Measurements from ENCODE around the gene CBX4. TPM values are rescaled to one million over a fixed set of nuclear protein-coding genes. Genes with fewer than 3 reads are reported as not detected.

Gene CBX4
- polyA plus RNA-seq, 1 of the 3 experiments (the other 2 are of a cell fraction): 21.9 TPM

- Histone ChIP-seq H3K9me2 (no peaks in the 10 kb centered on the region), H4K20me1 (ENCODE audit: insufficient read depth) (no peaks in the 10 kb centered on the region), H3K4me3 (ENCODE audit: low read depth in 2 of 2, low read length in 1 of 2) (no peak overlapping the region), H3K9ac (no peak overlapping the region), H2AFZ (ENCODE audit: low read depth) (no peak overlapping the region), H3K36me3 (replicated peaks in 1 of 2; ENCODE audit: control insufficient read depth in 1 of 2, insufficient read depth in 2 of 2, low read length in 1 of 2) (no peaks in the 10 kb centered on the region), H3K79me2 (ENCODE audit: insufficient read depth) (no peaks in the 10 kb centered on the region), H3K27me3 (ENCODE audit: insufficient read depth) (peaks cover 12% of the 10 kb centered on the region; the same call in 1 of the 2 replicates), H3K27ac (ENCODE audit: low read depth in 2 of 2, low read length in 1 of 2) (no peak overlapping the region), H3K4me2 (no peak overlapping the region), H3F3A (replicated peaks; ENCODE audit: insufficient read depth) (peaks cover 9% of the 10 kb centered on the region), H3K4me1 (ENCODE audit: control insufficient read depth in 1 of 2, insufficient read depth in 2 of 2, low read depth in 1 of 2, low read length in 1 of 2) (no peaks in the 10 kb centered on the region), H3K9me3 (no peaks in the 10 kb centered on the region)
- CTCF ChIA-PET: interaction anchor here (0.8 kb wide), 1 partner anchor 14 kb away, joined by 3 read pairs; no protein-coding TSS in a partner anchor
- peak; percentile 19 for DNase-seq
- no peak for TF ChIP-seq EZH2phosphoT487 (IDR thresholded peaks at IDR 0.05; ENCODE audit: borderline replicate concordance, low read depth)
- no peak for TF ChIP-seq FOXM1 (IDR thresholded peaks at IDR 0.05; ENCODE audit: low read depth)
- no peak for TF ChIP-seq FOXJ3 (CRISPR knock-in tag; IDR thresholded peaks at IDR 0.05)
- TF ChIP-seq JUND (IDR thresholded peaks at IDR 0.05): no peak
- TF ChIP-seq SIN3A (IDR thresholded peaks at IDR 0.05; ENCODE audit: borderline replicate concordance, low read depth, low read length): no peak
- no peak for TF ChIP-seq TEAD4 (IDR thresholded peaks at IDR 0.05; ENCODE audit: borderline replicate concordance, insufficient read depth)
- TF ChIP-seq RAD21 (IDR thresholded peaks at IDR 0.05; ENCODE audit: low read length): no peak
- TF ChIP-seq GABPA (IDR thresholded peaks at IDR 0.05; ENCODE audit: low read depth): no peak
- TF ChIP-seq USF1 (IDR thresholded peaks at IDR 0.05; ENCODE audit: borderline replicate concordance, low read depth): no peak
- TF ChIP-seq TAF1 (IDR thresholded peaks at IDR 0.05; ENCODE audit: borderline replicate concordance, low read depth, low read length): no peak
- no peak for TF ChIP-seq MEF2A (IDR thresholded peaks at IDR 0.05; ENCODE audit: borderline replicate concordance, low read depth)
- no peak for TF ChIP-seq NFIC (IDR thresholded peaks at IDR 0.05; ENCODE audit: borderline replicate concordance)
- 71% methylated on average over 11 of the region's 11 CpGs for WGBS (ENCODE audit: low lambda C conversion rate)
- POLR2A ChIA-PET: no interaction called here
Measured at GRCh38 chr17:79866791-79867518, 27.7 kb upstream of the CBX4 start.

GRCh38 chr17:79865351-79866210 lies 26.3 kb upstream of the CBX4 start:
- Histone ChIP-seq H3K27me3 (ENCODE audit: insufficient read depth) (peaks cover 17% of the 10 kb centered on the region; the same call in 1 of the 2 replicates), H4K20me1 (ENCODE audit: insufficient read depth) (no peaks in the 10 kb centered on the region), H2AFZ (ENCODE audit: low read depth) (no peak overlapping the region), H3K9me2 (no peaks in the 10 kb centered on the region), H3K27ac (ENCODE audit: low read depth in 2 of 2, low read length in 1 of 2) (no peak overlapping the region), H3K79me2 (ENCODE audit: insufficient read depth) (no peaks in the 10 kb centered on the region), H3K9ac (no peak overlapping the region), H3K9me3 (no peaks in the 10 kb centered on the region), H3K36me3 (replicated peaks in 1 of 2; ENCODE audit: control insufficient read depth in 1 of 2, insufficient read depth in 2 of 2, low read length in 1 of 2) (no peaks in the 10 kb centered on the region), H3K4me1 (ENCODE audit: control insufficient read depth in 1 of 2, insufficient read depth in 2 of 2, low read depth in 1 of 2, low read length in 1 of 2) (no peaks in the 10 kb centered on the region), H3K4me3 (ENCODE audit: low read depth in 2 of 2, low read length in 1 of 2) (no peak overlapping the region), H3K4me2 (no peak overlapping the region), H3F3A (replicated peaks; ENCODE audit: insufficient read depth) (peaks cover 9% of the 10 kb centered on the region)
- ChIA-PET POLR2A (no interaction called here), CTCF (interaction anchor here (0.7 to 2.4 kb wide), 10 partner anchors 10 to 140 kb away, joined by 3 to 9 read pairs (median 3); partner anchors contain the start of gene CBX4)
- 73% methylated on average over 16 of the region's 18 CpGs for WGBS (ENCODE audit: low lambda C conversion rate)
- peak; percentile 19 for DNase-seq
- TF ChIP-seq TEAD4 (IDR thresholded peaks at IDR 0.05; ENCODE audit: borderline replicate concordance, insufficient read depth) (no peak), NFIC (IDR thresholded peaks at IDR 0.05; ENCODE audit: borderline replicate concordance) (no peak), SMC3 (IDR thresholded peaks at IDR 0.05; ENCODE audit: low read depth, low read length) (no peak), MXI1 (IDR thresholded peaks at IDR 0.05; ENCODE audit: low read depth, low read length) (no peak), RCOR1 (IDR thresholded peaks at IDR 0.05; ENCODE audit: low read length) (no peak), GABPA (IDR thresholded peaks at IDR 0.05; ENCODE audit: low read depth) (no peak), EP300 (IDR thresholded peaks at IDR 0.05; ENCODE audit: borderline replicate concordance in 1 of 2, low read depth in 1 of 2, low read length in 1 of 2) (no peak), USF1 (IDR thresholded peaks at IDR 0.05; ENCODE audit: borderline replicate concordance, low read depth) (no peak), ZBTB33 (IDR thresholded peaks at IDR 0.05; ENCODE audit: borderline replicate concordance, low read depth) (no peak), NRF1 (IDR thresholded peaks at IDR 0.05; ENCODE audit: low read depth, low read length) (no peak), FOXM1 (IDR thresholded peaks at IDR 0.05; ENCODE audit: low read depth) (no peak), SIN3A (IDR thresholded peaks at IDR 0.05; ENCODE audit: borderline replicate concordance, low read depth, low read length) (no peak), RXRA (IDR thresholded peaks at IDR 0.05; ENCODE audit: borderline replicate concordance, low read depth) (no peak), PBX3 (IDR thresholded peaks at IDR 0.05) (no peak), ELF1 (IDR thresholded peaks at IDR 0.05) (no peak)

All from SK-N-SH (cell line).